ENCODE data around the gene LDLRAD2. TPM values are rescaled to one million over a fixed set of nuclear protein-coding genes. Genes with fewer than 3 reads are reported as not detected.

Gene LDLRAD2
- total and polyA plus RNA-seq, 9 of the 15 experiments (the other 6 are each of a cell fraction or from before 2014, with no cell fraction given), result 0.45 to 0.48 TPM; not detected in 7

DNA sequence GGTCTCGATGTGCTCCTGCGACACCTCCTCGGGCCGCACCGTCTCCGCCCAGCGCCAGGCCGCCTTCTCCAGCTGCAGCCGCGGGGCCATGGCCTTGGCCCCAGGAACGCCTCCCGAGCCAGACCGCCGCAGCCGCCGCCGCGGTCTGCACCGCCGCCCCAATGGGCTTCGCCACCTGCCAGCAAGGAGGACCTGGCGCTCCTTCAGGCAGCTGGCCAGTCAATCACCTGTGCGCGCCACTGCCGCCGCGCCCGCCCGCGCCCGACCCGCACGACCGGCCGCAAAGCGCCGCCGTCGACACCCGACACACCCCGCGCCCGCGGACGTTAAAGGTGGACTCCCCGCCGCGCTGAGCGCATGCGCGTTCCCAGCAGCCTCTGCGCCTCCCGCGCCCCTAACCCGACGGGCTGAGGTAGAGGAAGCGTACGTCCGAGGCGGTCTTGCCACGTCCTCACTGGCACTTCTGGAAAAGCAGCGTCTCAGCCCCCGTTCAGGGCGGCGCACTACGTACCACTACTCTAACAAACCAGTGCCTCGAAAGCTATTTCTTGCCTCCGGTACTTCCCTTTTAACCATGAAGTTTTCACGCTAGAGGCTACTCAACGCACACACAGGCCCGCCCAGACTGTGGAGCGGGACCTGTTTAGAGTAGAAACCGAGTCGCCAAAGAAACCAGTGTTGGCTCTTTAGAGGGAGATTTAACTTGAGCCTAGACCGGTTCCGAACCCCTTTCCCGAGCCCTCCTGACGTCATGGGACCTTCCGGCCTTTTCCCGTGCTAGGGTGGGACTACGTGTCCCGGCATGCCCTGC, 29.0 kb upstream of the LDLRAD2 start, which contains the start of gene USP48 (continued):
- no peak; the same call in 1 of the 2 replicates for TF ChIP-seq ZC3H11A (IDR thresholded peaks at IDR 0.05; ENCODE audit: low read depth, low read length)
- TF ChIP-seq MEF2D (tag; conservative IDR thresholded peaks at IDR 0.05; ENCODE audit: low read depth), result peak; percentile 89
- peak; percentile 49 for TF ChIP-seq NBN (IDR thresholded peaks at IDR 0.05; ENCODE audit: low read depth)
- no peak for TF ChIP-seq ZNF780A (CRISPR knock-in tag; IDR thresholded peaks at IDR 0.05)
- TF ChIP-seq ZNF778 (CRISPR knock-in tag; IDR thresholded peaks at IDR 0.05), result no peak
- TF ChIP-seq, protein P1, sequence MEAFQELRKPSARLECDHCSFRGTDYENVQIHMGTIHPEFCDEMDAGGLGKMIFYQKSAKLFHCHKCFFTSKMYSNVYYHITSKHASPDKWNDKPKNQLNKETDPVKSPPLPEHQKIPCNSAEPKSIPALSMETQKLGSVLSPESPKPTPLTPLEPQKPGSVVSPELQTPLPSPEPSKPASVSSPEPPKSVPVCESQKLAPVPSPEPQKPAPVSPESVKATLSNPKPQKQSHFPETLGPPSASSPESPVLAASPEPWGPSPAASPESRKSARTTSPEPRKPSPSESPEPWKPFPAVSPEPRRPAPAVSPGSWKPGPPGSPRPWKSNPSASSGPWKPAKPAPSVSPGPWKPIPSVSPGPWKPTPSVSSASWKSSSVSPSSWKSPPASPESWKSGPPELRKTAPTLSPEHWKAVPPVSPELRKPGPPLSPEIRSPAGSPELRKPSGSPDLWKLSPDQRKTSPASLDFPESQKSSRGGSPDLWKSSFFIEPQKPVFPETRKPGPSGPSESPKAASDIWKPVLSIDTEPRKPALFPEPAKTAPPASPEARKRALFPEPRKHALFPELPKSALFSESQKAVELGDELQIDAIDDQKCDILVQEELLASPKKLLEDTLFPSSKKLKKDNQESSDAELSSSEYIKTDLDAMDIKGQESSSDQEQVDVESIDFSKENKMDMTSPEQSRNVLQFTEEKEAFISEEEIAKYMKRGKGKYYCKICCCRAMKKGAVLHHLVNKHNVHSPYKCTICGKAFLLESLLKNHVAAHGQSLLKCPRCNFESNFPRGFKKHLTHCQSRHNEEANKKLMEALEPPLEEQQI (IDR thresholded peaks at IDR 0.05), result no peak
- TF ChIP-seq ZNF507 (tag; conservative IDR thresholded peaks at IDR 0.05), result no peak
- TF ChIP-seq RBM22 (IDR thresholded peaks at IDR 0.05; ENCODE audit: low read depth, low read length, poor library complexity, severe bottlenecking), result no peak
- TF ChIP-seq CBX2 (IDR thresholded peaks at IDR 0.05; ENCODE audit: insufficient read depth, low read length, poor library complexity, severe bottlenecking), result no peak
- no peak for TF ChIP-seq ZNF174 (CRISPR knock-in tag; IDR thresholded peaks at IDR 0.05)
- TF ChIP-seq MTF1 (CRISPR knock-in tag; IDR thresholded peaks at IDR 0.05; ENCODE audit: borderline replicate concordance), result no peak
- TF ChIP-seq, protein P2, sequence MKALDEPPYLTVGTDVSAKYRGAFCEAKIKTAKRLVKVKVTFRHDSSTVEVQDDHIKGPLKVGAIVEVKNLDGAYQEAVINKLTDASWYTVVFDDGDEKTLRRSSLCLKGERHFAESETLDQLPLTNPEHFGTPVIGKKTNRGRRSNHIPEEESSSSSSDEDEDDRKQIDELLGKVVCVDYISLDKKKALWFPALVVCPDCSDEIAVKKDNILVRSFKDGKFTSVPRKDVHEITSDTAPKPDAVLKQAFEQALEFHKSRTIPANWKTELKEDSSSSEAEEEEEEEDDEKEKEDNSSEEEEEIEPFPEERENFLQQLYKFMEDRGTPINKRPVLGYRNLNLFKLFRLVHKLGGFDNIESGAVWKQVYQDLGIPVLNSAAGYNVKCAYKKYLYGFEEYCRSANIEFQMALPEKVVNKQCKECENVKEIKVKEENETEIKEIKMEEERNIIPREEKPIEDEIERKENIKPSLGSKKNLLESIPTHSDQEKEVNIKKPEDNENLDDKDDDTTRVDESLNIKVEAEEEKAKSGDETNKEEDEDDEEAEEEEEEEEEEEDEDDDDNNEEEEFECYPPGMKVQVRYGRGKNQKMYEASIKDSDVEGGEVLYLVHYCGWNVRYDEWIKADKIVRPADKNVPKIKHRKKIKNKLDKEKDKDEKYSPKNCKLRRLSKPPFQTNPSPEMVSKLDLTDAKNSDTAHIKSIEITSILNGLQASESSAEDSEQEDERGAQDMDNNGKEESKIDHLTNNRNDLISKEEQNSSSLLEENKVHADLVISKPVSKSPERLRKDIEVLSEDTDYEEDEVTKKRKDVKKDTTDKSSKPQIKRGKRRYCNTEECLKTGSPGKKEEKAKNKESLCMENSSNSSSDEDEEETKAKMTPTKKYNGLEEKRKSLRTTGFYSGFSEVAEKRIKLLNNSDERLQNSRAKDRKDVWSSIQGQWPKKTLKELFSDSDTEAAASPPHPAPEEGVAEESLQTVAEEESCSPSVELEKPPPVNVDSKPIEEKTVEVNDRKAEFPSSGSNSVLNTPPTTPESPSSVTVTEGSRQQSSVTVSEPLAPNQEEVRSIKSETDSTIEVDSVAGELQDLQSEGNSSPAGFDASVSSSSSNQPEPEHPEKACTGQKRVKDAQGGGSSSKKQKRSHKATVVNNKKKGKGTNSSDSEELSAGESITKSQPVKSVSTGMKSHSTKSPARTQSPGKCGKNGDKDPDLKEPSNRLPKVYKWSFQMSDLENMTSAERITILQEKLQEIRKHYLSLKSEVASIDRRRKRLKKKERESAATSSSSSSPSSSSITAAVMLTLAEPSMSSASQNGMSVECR (CRISPR knock-in tag; IDR thresholded peaks at IDR 0.05), result peak; percentile 99
- no peak for TF ChIP-seq DMBX1 (CRISPR knock-in tag; IDR thresholded peaks at IDR 0.05; ENCODE audit: borderline replicate concordance)
- TF ChIP-seq, protein P3, sequence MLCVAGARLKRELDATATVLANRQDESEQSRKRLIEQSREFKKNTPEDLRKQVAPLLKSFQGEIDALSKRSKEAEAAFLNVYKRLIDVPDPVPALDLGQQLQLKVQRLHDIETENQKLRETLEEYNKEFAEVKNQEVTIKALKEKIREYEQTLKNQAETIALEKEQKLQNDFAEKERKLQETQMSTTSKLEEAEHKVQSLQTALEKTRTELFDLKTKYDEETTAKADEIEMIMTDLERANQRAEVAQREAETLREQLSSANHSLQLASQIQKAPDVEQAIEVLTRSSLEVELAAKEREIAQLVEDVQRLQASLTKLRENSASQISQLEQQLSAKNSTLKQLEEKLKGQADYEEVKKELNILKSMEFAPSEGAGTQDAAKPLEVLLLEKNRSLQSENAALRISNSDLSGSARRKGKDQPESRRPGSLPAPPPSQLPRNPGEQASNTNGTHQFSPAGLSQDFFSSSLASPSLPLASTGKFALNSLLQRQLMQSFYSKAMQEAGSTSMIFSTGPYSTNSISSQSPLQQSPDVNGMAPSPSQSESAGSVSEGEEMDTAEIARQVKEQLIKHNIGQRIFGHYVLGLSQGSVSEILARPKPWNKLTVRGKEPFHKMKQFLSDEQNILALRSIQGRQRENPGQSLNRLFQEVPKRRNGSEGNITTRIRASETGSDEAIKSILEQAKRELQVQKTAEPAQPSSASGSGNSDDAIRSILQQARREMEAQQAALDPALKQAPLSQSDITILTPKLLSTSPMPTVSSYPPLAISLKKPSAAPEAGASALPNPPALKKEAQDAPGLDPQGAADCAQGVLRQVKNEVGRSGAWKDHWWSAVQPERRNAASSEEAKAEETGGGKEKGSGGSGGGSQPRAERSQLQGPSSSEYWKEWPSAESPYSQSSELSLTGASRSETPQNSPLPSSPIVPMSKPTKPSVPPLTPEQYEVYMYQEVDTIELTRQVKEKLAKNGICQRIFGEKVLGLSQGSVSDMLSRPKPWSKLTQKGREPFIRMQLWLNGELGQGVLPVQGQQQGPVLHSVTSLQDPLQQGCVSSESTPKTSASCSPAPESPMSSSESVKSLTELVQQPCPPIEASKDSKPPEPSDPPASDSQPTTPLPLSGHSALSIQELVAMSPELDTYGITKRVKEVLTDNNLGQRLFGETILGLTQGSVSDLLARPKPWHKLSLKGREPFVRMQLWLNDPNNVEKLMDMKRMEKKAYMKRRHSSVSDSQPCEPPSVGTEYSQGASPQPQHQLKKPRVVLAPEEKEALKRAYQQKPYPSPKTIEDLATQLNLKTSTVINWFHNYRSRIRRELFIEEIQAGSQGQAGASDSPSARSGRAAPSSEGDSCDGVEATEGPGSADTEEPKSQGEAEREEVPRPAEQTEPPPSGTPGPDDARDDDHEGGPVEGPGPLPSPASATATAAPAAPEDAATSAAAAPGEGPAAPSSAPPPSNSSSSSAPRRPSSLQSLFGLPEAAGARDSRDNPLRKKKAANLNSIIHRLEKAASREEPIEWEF (CRISPR knock-in tag; IDR thresholded peaks at IDR 0.05), result no peak
- TF ChIP-seq POLR2AphosphoS2 (IDR thresholded peaks at IDR 0.05; ENCODE audit: low read length), result peak; percentile 94

Data from K562 (cell line).